Right renal cortex interstitium (tissue), 3 donors: ENCODE data around the gene CHSY1. TPM values are rescaled to one million over a fixed set of nuclear protein-coding genes. Genes with fewer than 3 reads are reported as not detected.
A peak's percentile ranks its signal among the peaks of the same experiment; 100 is the strongest.

Experiments
- DNase-seq, 3 donors: peaks; one replicate each; pipeline ENCODE4 v3.0.0-alpha.2; 2013; ENCODE audit warnings: low read depth in 3 of 3, low spot score in 2 of 3
- polyA plus RNA-seq, 3 donors: library from polyadenylated mRNA; unstranded; fragments of 120-200 nt; gene quantifications; one replicate each; pipeline ENCODE4 v1.2.1, GENCODE V29; 2013; ENCODE audit not compliant: insufficient read length in 3 of 3

The CHSY1 gene
- polyA plus RNA-seq, 3 donors, result 45.6 to 52.3 (median 50.9) TPM

GRCh38 chr15:101213570-101213969 lies 38.3 kb downstream of the CHSY1 start:
- no peak for DNase-seq

GRCh38 chr15:101213147-101213546 lies 38.7 kb downstream of the CHSY1 start:
- DNase-seq, result no peak

GRCh38 chr15:101211897-101212296 lies 40.0 kb downstream of the CHSY1 start:
- no peak for DNase-seq

- DNase-seq, result no peak
Observed at GRCh38 chr15:101210466-101210865, 41.4 kb downstream of the CHSY1 start.

GRCh38 chr15:101210058-101210457 lies 41.8 kb downstream of the CHSY1 start:
- DNase-seq, result no peak

GRCh38 chr15:101209285-101209845 lies 42.5 kb downstream of the CHSY1 start:
- DNase-seq, result no peak

GRCh38 chr15:101207867-101208288 lies 44.0 kb downstream of the CHSY1 start:
- no peak for DNase-seq

GRCh38 chr15:101206176-101206591 lies 45.7 kb downstream of the CHSY1 start:
- DNase-seq, result no peak

- no peak for DNase-seq
Observed at GRCh38 chr15:101204739-101205535, 46.9 kb downstream of the CHSY1 start.

- no peak for DNase-seq
Observed at GRCh38 chr15:101203607-101204189, 48.1 kb downstream of the CHSY1 start.

GRCh38 chr15:101203029-101203573 lies 48.7 kb downstream of the CHSY1 start:
- no peak for DNase-seq

- DNase-seq, result peak in 1 of 3 donors; percentile 62
Observed at GRCh38 chr15:101201411-101202174, 50.3 kb downstream of the CHSY1 start.

GRCh38 chr15:101200181-101200580 lies 51.7 kb downstream of the CHSY1 start:
- no peak for DNase-seq

GRCh38 chr15:101198800-101199199 lies 53.0 kb downstream of the CHSY1 start:
- DNase-seq, result no peak

GRCh38 chr15:101198031-101198575 lies 53.7 kb downstream of the CHSY1 start:
- DNase-seq, result no peak

GRCh38 chr15:101194546-101195125 lies 57.2 kb downstream of the CHSY1 start:
- DNase-seq, result no peak

GRCh38 chr15:101193806-101194545 lies 57.9 kb downstream of the CHSY1 start:
- no peak for DNase-seq

GRCh38 chr15:101193120-101193644 lies 58.7 kb downstream of the CHSY1 start:
- no peak for DNase-seq

- DNase-seq, result no peak
Observed at GRCh38 chr15:101192081-101192480, 59.8 kb downstream of the CHSY1 start.
